Measurements from ENCODE around the gene DGKI.

DNA sequence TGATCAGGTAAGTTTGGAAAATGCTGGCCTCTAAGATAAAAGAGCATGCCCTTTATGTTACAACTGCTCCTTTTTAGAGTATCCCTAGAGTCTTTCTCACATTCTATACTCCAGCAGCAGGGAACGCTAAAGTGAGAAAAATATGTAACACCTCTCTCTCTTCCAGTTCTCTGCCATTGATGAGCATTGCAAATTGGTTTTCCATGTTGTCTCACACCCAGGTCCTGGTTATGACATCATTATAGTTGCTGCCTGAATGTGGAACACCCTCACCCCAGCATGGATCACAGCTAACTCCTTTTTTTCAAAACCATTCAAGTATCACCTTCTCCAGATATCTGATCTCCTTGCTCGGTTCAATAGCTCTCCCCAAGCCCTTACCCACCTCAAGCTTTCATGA lies 84.4 kb downstream of the DGKI start:
- TF ChIP-seq CTCF (IDR thresholded peaks at IDR 0.05) (no peak), POLR2A (IDR thresholded peaks at IDR 0.05) (no peak)

All from thyroid gland (tissue), 4 donors.